SK-N-SH (cell line): Measurements from ENCODE around the gene ESRRG. TPM values are rescaled to one million over a fixed set of nuclear protein-coding genes. Genes with fewer than 3 reads are reported as not detected.

ENCODE experiments used
- CTCF ChIA-PET: fragments of 300-600, 350-600 bp; formaldehyde crosslinking; extraction: SDS; loops from one replicate; lab custom pipeline; 2021; lab: Yijun Ruan, JAX
- POLR2A ChIA-PET: fragments of 350-600 bp; sonication (Branson Sonifier 250); formaldehyde crosslinking; extraction: SDS; loops from one replicate; lab custom pipeline; 2020; ENCODE audit warnings: antibody characterized with exemption, inconsistent platforms; lab: Yijun Ruan, JAX
- DNase-seq: peaks from one replicate; pipeline ENCODE4 v3.0.0; 2012
- H2AFZ ChIP-seq: fragments of 200-600 bp; sonication (generic); 2 replicates; pipeline ENCODE4 v1.8.1; 2016; ENCODE audit warnings: antibody characterized with exemption, mild to moderate bottlenecking, low read depth
- H3F3A ChIP-seq: fragments of 200-600 bp; sonication (generic); replicated peaks from 2 replicates; pipeline ENCODE3; 2016; ENCODE audit warnings: antibody characterized with exemption, mild to moderate bottlenecking; ENCODE audit not compliant: insufficient read depth
- H3K27ac ChIP-seq, 2 experiments: fragments of 200-500 bp in 1 of 2; fragments of 200-600 bp in 1 of 2; sonication (Bioruptor generic) in 1 of 2; sonication (generic), shearing (Covaris generic) in 1 of 2; 2 replicates each; pipeline versions ENCODE4 v1.5.1 to v1.6.1; 2014 to 2016; ENCODE audit warnings: low read depth in 2 of 2, inconsistent platforms in 1 of 2, low read length in 1 of 2, mild to moderate bottlenecking in 1 of 2, mixed read lengths in 1 of 2
- H3K27me3 ChIP-seq: fragments of 200-600 bp; sonication (generic), shearing (Covaris generic); 2 replicates; pipeline ENCODE4 v1.6.1; 2016; ENCODE audit warnings: mixed run types; ENCODE audit not compliant: insufficient read depth
- H3K36me3 ChIP-seq, 2 experiments: fragments of 200-500 bp in 1 of 2; fragments of 200-600 bp in 1 of 2; sonication (Bioruptor generic) in 1 of 2; sonication (generic) in 1 of 2; replicated peaks in 1 of 2; 2 replicates each; pipeline versions ENCODE3 to v1.5.1; 2014 to 2016; ENCODE audit warnings: low read length in 1 of 2, mild to moderate bottlenecking in 1 of 2; ENCODE audit not compliant: insufficient read depth in 2 of 2, control insufficient read depth in 1 of 2
- H3K4me1 ChIP-seq, 2 experiments: fragments of 200-500 bp in 1 of 2; fragments of 200-600 bp in 1 of 2; sonication (Bioruptor generic) in 1 of 2; sonication (generic), shearing (Covaris generic) in 1 of 2; 2 replicates each; pipeline versions ENCODE4 v1.5.1 to v1.6.1; 2014 to 2016; ENCODE audit warnings: low read depth in 1 of 2, low read length in 1 of 2, mixed run types in 1 of 2; ENCODE audit not compliant: insufficient read depth in 2 of 2, control insufficient read depth in 1 of 2
- H3K4me2 ChIP-seq: fragments of 200-600 bp; sonication (generic), shearing (Covaris generic); 2 replicates; pipeline ENCODE4 v1.6.1; 2017; ENCODE audit warnings: mixed run types
- H3K4me3 ChIP-seq, 2 experiments: fragments of 200-500 bp in 1 of 2; fragments of 200-600 bp in 1 of 2; sonication (Bioruptor generic) in 1 of 2; sonication (generic), shearing (Covaris generic) in 1 of 2; 2 replicates each; pipeline versions ENCODE4 v1.5.1 to v1.8.1; 2014 to 2016; ENCODE audit warnings: low read depth in 2 of 2, inconsistent platforms in 1 of 2, low read length in 1 of 2, mild to moderate bottlenecking in 1 of 2, mixed read lengths in 1 of 2, moderate library complexity in 1 of 2
- H3K79me2 ChIP-seq: fragments of 200-600 bp; sonication (generic); 2 replicates; pipeline ENCODE4 v1.8.1; 2017; ENCODE audit warnings: mild to moderate bottlenecking; ENCODE audit not compliant: insufficient read depth
- H3K9ac ChIP-seq: fragments of 200-600 bp; sonication (generic); 2 replicates; pipeline ENCODE4 v1.6.1; 2017; ENCODE audit warnings: mixed run types
- H3K9me2 ChIP-seq: fragments of 200-600 bp; sonication (generic); 2 replicates; pipeline ENCODE4 v1.6.1; 2017; ENCODE audit warnings: mixed run types
- H3K9me3 ChIP-seq: fragments of 200-600 bp; sonication (generic); 2 replicates; pipeline ENCODE4 v1.6.1; 2017; ENCODE audit warnings: mixed run types, mild to moderate bottlenecking, moderate library complexity
- H4K20me1 ChIP-seq: fragments of 200-600 bp; sonication (generic); 2 replicates; pipeline ENCODE4 v1.6.1; 2017; ENCODE audit warnings: mild to moderate bottlenecking, mixed run types; ENCODE audit not compliant: insufficient read depth
- EP300 ChIP-seq, 2 experiments: IDR thresholded peaks; 2 replicates each; pipeline versions ENCODE4 v1.4.0 to v1.6.1; 2012; ENCODE audit warnings: borderline replicate concordance in 1 of 2, low read depth in 1 of 2, low read length in 1 of 2
- EZH2phosphoT487 ChIP-seq: fragments of 200-600 bp; sonication (generic); IDR thresholded peaks from 2 replicates; pipeline ENCODE4 v1.6.1; 2017; ENCODE audit warnings: low read depth, mixed run types, mild to moderate bottlenecking, antibody characterized with exemption, moderate library complexity, borderline replicate concordance
- FOXM1 ChIP-seq: IDR thresholded peaks from 2 replicates; pipeline ENCODE4 v1.4.0; 2012; ENCODE audit warnings: low read depth, mild to moderate bottlenecking
- GABPA ChIP-seq: IDR thresholded peaks from 2 replicates; pipeline ENCODE4 v1.4.0; 2012; ENCODE audit warnings: low read depth, mild to moderate bottlenecking
- GATA2 ChIP-seq: sonication (generic); formaldehyde crosslinking; IDR thresholded peaks from 2 replicates; pipeline ENCODE4 v1.5.0; 2020; ENCODE audit warnings: mild to moderate bottlenecking, missing genetic modification reagents
- MEF2A ChIP-seq: IDR thresholded peaks from 2 replicates; pipeline ENCODE4 v1.4.0; 2012; ENCODE audit warnings: low read depth, borderline replicate concordance
- POLR2AphosphoS5 ChIP-seq: IDR thresholded peaks from 2 replicates; pipeline ENCODE4 v1.6.1; 2012; ENCODE audit warnings: low read depth, low read length
- RAD21 ChIP-seq: IDR thresholded peaks from 2 replicates; pipeline ENCODE4 v1.6.1; 2012; ENCODE audit warnings: mild to moderate bottlenecking, low read length
- RCOR1 ChIP-seq: fragments of 150-350 bp; IDR thresholded peaks from 2 replicates; pipeline ENCODE4 v1.6.1; 2017; ENCODE audit warnings: antibody characterized with exemption, low read length
- RXRA ChIP-seq: IDR thresholded peaks from 2 replicates; pipeline ENCODE4 v1.4.0; 2012; ENCODE audit warnings: low read depth, mild to moderate bottlenecking, borderline replicate concordance
- TAF1 ChIP-seq: IDR thresholded peaks from 2 replicates; pipeline ENCODE4 v1.6.1; 2012; ENCODE audit warnings: low read depth, mild to moderate bottlenecking, low read length, moderate library complexity, borderline replicate concordance
- TEAD4 ChIP-seq: IDR thresholded peaks from 2 replicates; pipeline ENCODE4 v1.4.0; 2012; ENCODE audit warnings: mild to moderate bottlenecking, borderline replicate concordance; ENCODE audit not compliant: insufficient read depth
- WGBS: methylation state at CpG from one replicate; pipeline ENCODE4 v1.1.6; 2017; ENCODE audit warnings: low lambda C conversion rate; 5-methylcytosine and 5-hydroxymethylcytosine counted together
- polyA plus RNA-seq, 3 experiments: library from polyadenylated mRNA; depleted of rRNA; stranded (reverse); fragments of >200 nt; gene quantifications; 2 replicates each; pipeline ENCODE4 v1.2.3, GENCODE V29; 2012
- TF ChIP-seq, protein P1 (sequence below): IDR thresholded peaks from 2 replicates; pipeline ENCODE4; 2012
- TF ChIP-seq, protein P2 (sequence below): fragments of 200-600 bp; sonication (generic); IDR thresholded peaks from 2 replicates; pipeline ENCODE4 v1.6.1; 2017; ENCODE audit warnings: antibody characterized with exemption, mild to moderate bottlenecking, moderate library complexity
- TF ChIP-seq, protein P3 (sequence below): IDR thresholded peaks from 2 replicates; pipeline ENCODE4 v1.4.0; 2012; ENCODE audit warnings: low read depth, borderline replicate concordance
- TF ChIP-seq, protein P4 (sequence below): fragments of 150-350 bp; IDR thresholded peaks from 2 replicates; pipeline ENCODE4 v1.6.1; 2017; ENCODE audit warnings: antibody characterized with exemption, low read length, low read depth, borderline replicate concordance

Gene ESRRG
- polyA plus RNA-seq, 1 of the 3 experiments (the other 2 are of a cell fraction), result 0.26 TPM

DNA sequence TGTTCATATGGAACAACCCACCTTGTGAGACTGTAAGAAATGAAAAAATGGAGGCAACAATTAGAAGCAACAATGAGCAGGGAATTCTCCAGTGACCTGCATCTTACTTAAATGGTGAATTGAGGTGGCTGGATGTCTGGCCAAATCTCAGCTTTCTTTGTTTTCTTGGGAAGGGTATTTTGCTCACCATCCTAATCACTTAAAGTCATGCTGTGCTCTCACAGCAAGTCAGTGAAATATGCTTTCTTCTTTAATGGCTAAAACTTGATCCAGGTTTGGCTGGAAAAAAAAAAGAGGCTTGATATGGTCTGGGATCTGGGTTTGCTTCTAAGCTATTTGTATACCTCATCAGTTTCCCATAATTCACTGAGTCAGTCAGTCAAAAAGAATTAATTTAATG lies 124.8 kb downstream of the ESRRG start:
- no peak for DNase-seq
- Histone ChIP-seq H3K36me3 (no peaks in the 10 kb centered on the region), H3K9me2 (no peaks in the 10 kb centered on the region), H3K4me2 (no peak overlapping the region), H3F3A (no peaks in the 10 kb centered on the region), H4K20me1 (no peaks in the 10 kb centered on the region), H3K27me3 (no peaks in the 10 kb centered on the region), H3K4me1 (peaks cover 0 to 34% of the 10 kb centered on the region in 2 experiments; a peak in 2 of 4 replicates), H3K9me3 (no peaks in the 10 kb centered on the region), H3K79me2 (no peaks in the 10 kb centered on the region), H3K27ac (peak overlapping the region in 1 of 2 experiments; percentile 30; a peak in 1 of 4 replicates), H2AFZ (no peak overlapping the region), H3K4me3 (no peak overlapping the region), H3K9ac (no peak overlapping the region)
- POLR2A ChIA-PET, result no interaction called here
- TF ChIP-seq POLR2AphosphoS5 (no peak), RXRA (no peak), TAF1 (no peak)
- TF ChIP-seq, protein P1, sequence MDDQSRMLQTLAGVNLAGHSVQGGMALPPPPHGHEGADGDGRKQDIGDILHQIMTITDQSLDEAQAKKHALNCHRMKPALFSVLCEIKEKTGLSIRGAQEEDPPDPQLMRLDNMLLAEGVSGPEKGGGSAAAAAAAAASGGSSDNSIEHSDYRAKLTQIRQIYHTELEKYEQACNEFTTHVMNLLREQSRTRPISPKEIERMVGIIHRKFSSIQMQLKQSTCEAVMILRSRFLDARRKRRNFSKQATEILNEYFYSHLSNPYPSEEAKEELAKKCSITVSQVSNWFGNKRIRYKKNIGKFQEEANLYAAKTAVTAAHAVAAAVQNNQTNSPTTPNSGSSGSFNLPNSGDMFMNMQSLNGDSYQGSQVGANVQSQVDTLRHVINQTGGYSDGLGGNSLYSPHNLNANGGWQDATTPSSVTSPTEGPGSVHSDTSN, result no peak
- TF ChIP-seq, protein P2, sequence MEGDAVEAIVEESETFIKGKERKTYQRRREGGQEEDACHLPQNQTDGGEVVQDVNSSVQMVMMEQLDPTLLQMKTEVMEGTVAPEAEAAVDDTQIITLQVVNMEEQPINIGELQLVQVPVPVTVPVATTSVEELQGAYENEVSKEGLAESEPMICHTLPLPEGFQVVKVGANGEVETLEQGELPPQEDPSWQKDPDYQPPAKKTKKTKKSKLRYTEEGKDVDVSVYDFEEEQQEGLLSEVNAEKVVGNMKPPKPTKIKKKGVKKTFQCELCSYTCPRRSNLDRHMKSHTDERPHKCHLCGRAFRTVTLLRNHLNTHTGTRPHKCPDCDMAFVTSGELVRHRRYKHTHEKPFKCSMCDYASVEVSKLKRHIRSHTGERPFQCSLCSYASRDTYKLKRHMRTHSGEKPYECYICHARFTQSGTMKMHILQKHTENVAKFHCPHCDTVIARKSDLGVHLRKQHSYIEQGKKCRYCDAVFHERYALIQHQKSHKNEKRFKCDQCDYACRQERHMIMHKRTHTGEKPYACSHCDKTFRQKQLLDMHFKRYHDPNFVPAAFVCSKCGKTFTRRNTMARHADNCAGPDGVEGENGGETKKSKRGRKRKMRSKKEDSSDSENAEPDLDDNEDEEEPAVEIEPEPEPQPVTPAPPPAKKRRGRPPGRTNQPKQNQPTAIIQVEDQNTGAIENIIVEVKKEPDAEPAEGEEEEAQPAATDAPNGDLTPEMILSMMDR, result no peak
- TF ChIP-seq, protein P3, sequence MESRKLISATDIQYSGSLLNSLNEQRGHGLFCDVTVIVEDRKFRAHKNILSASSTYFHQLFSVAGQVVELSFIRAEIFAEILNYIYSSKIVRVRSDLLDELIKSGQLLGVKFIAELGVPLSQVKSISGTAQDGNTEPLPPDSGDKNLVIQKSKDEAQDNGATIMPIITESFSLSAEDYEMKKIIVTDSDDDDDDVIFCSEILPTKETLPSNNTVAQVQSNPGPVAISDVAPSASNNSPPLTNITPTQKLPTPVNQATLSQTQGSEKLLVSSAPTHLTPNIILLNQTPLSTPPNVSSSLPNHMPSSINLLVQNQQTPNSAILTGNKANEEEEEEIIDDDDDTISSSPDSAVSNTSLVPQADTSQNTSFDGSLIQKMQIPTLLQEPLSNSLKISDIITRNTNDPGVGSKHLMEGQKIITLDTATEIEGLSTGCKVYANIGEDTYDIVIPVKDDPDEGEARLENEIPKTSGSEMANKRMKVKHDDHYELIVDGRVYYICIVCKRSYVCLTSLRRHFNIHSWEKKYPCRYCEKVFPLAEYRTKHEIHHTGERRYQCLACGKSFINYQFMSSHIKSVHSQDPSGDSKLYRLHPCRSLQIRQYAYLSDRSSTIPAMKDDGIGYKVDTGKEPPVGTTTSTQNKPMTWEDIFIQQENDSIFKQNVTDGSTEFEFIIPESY, result no peak
- CTCF ChIA-PET, result interaction anchor here (0.8 to 1.5 kb wide), 4 partner anchors 124 to 377 kb away, joined by 4 read pairs; no protein-coding TSS in a partner anchor

DNA sequence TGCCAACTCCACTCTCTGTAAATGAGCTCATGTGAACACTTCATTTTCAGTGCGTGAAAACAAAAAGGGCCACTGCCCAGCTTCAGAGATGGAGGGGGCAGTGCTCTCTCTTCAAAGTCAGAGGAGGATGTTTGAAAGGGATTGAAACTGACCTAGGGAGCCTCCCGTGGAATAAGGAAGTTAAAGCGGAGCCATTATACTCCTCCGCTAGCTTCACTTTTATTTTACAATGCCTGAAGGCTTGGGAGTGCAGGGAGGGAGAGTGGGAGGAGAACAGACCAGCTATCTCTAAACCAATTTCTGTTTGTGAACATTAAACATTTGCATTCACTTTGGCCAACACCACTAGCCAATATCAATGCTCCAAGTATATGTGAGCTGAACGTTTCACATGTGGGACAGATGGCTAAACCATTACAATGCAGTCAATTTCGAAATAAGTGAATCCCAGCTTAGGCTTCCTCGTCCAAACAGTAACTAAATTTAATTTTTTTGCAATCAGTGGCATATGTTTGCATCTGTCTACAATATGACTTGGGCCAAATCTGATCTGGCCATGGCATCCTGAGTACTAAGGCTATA lies 126.9 kb downstream of the ESRRG start:
- H3K4me3 ChIP-seq, result peak overlapping the region in 1 of 2 experiments; percentile 32; a peak in 2 of 4 replicates
- no peaks in the 10 kb centered on the region for H3K79me2 ChIP-seq
- peak overlapping the region; percentile 13 to 97; a peak in 3 of 4 replicates for H3K27ac ChIP-seq
- CTCF ChIA-PET, result interaction anchor here (0.7 to 2.0 kb wide), 18 partner anchors 8 to 375 kb away, joined by 3 to 7 read pairs (median 4); partner anchors contain the start of gene ESRRG
- no peaks in the 10 kb centered on the region for H4K20me1 ChIP-seq
- H3K4me2 ChIP-seq, result 0 out of 2 replicates have a peak overlapping the region, but pooled peaks have one; percentile 14
- peaks cover 0 to 30% of the 10 kb centered on the region in 2 experiments; a peak in 2 of 4 replicates for H3K4me1 ChIP-seq
- H3K9me3 ChIP-seq, result no peaks in the 10 kb centered on the region
- peak overlapping the region; percentile 76 for H2AFZ ChIP-seq
- 29% methylated on average over 7 of the region's 7 CpGs for WGBS
- H3K36me3 ChIP-seq, result no peaks in the 10 kb centered on the region
- POLR2A ChIA-PET, result interaction anchor here (1.0 to 1.4 kb wide), 3 partner anchors 16 to 127 kb away, joined by 4 to 6 read pairs (median 5); partner anchors contain the start of gene ESRRG
- no peaks in the 10 kb centered on the region for H3K27me3 ChIP-seq
- H3K9me2 ChIP-seq, result no peaks in the 10 kb centered on the region
- DNase-seq, result peak; percentile 56
- no peaks in the 10 kb centered on the region for H3F3A ChIP-seq
- H3K9ac ChIP-seq, result no peak overlapping the region
- no peak for TF ChIP-seq FOXM1
- TF ChIP-seq, protein P2, result no peak
- no peak for TF ChIP-seq TEAD4
- TF ChIP-seq, protein P1, result no peak
- peak; percentile 81 for TF ChIP-seq GATA2 (CRISPR knock-in tag)
- TF ChIP-seq MEF2A, result no peak
- TF ChIP-seq RCOR1, result peak; percentile 93
- TF ChIP-seq, protein P4, sequence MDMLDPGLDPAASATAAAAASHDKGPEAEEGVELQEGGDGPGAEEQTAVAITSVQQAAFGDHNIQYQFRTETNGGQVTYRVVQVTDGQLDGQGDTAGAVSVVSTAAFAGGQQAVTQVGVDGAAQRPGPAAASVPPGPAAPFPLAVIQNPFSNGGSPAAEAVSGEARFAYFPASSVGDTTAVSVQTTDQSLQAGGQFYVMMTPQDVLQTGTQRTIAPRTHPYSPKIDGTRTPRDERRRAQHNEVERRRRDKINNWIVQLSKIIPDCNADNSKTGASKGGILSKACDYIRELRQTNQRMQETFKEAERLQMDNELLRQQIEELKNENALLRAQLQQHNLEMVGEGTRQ, result no peak
- TF ChIP-seq RAD21, result peak; percentile 50
- TF ChIP-seq GABPA, result no peak
- no peak for TF ChIP-seq EZH2phosphoT487
- TF ChIP-seq EP300 (IDR thresholded peaks at IDR 0.05; ENCODE audit: borderline replicate concordance in 1 of 2, low read depth in 1 of 2, low read length in 1 of 2), result peak in 1 of 2 experiments; percentile 94; a peak in 2 of 4 replicates
